Kidney epithelial cell (primary cell): ENCODE data around the gene ZNF837. TPM values are rescaled to one million over a fixed set of nuclear protein-coding genes. Genes with fewer than 3 reads are reported as not detected.

Source experiments
- DNase-seq: peaks from one replicate; pipeline ENCODE4 v3.0.0-alpha.2; 2010; ENCODE audit warnings: low read depth
- H3K27me3 ChIP-seq: 2 replicates; pipeline ENCODE4 v1.6.0; 2011; ENCODE audit warnings: low read length; ENCODE audit not compliant: control insufficient read depth, insufficient read depth
- H3K36me3 ChIP-seq: 2 replicates; pipeline ENCODE4 v1.5.1; 2011; ENCODE audit warnings: low read length; ENCODE audit not compliant: control insufficient read depth, insufficient read depth
- H3K4me3 ChIP-seq: 2 replicates; pipeline ENCODE4 v1.5.1; 2011; ENCODE audit warnings: low read depth, mild to moderate bottlenecking, control low read depth, low read length
- total RNA-seq: library from RNA; depleted of rRNA; stranded (reverse); fragments of >200 nt; gene quantifications from 2 replicates; pipeline ENCODE4 v1.2.3, GENCODE V29; 2015
- TF ChIP-seq, protein P1 (sequence below): IDR thresholded peaks from 2 replicates; pipeline ENCODE4 v1.5.1; 2011; ENCODE audit warnings: mild to moderate bottlenecking, moderate library complexity, low read length, control low read depth, inconsistent platforms; ENCODE audit not compliant: insufficient read depth, poor library complexity, severe bottlenecking

Gene ZNF837
- total RNA-seq, 1 donor from 2014 or later: 4.3 TPM

DNA sequence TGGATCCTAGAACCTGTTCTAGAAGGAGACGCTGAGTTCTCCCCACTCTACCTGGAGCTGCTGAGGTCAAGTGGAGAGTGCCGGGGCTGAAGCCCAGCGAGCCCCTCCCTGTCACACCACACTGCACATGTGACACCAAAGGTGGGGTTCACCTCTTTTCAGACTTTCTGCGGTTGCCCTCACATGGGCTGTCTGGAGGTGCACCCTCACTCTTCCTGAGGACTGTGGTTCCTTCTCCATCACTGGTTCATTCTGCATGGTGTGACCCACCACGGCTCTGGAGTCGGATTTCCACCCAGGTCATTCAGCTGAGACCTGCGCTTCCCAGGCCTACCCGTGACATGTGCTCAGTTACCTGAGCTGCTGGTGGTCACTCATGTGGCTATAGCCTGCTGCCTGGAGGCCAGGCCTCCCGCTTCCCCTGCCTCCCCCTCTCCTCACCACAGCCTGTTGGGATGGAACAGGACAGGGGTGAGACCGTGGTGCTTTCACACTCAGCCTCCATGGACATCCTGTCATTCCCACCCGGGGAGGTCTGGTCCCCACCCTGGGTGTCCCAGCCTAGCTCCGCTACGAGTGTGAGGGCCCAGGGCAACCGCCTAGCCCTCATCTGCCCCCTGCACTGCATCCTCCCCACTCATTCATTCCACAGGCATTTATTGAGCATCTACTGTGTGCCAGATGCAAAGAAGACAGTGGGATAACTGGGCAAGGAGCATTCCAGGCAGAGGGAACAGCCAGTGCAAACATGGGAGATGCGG lies 26.9 kb downstream of the ZNF837 start:
- Histone ChIP-seq H3K27me3 (peaks cover 65% of the 10 kb centered on the region), H3K4me3 (no peak overlapping the region), H3K36me3 (no peaks in the 10 kb centered on the region)
- TF ChIP-seq, protein P1, sequence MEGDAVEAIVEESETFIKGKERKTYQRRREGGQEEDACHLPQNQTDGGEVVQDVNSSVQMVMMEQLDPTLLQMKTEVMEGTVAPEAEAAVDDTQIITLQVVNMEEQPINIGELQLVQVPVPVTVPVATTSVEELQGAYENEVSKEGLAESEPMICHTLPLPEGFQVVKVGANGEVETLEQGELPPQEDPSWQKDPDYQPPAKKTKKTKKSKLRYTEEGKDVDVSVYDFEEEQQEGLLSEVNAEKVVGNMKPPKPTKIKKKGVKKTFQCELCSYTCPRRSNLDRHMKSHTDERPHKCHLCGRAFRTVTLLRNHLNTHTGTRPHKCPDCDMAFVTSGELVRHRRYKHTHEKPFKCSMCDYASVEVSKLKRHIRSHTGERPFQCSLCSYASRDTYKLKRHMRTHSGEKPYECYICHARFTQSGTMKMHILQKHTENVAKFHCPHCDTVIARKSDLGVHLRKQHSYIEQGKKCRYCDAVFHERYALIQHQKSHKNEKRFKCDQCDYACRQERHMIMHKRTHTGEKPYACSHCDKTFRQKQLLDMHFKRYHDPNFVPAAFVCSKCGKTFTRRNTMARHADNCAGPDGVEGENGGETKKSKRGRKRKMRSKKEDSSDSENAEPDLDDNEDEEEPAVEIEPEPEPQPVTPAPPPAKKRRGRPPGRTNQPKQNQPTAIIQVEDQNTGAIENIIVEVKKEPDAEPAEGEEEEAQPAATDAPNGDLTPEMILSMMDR: no peak
- DNase-seq: no peak

DNA sequence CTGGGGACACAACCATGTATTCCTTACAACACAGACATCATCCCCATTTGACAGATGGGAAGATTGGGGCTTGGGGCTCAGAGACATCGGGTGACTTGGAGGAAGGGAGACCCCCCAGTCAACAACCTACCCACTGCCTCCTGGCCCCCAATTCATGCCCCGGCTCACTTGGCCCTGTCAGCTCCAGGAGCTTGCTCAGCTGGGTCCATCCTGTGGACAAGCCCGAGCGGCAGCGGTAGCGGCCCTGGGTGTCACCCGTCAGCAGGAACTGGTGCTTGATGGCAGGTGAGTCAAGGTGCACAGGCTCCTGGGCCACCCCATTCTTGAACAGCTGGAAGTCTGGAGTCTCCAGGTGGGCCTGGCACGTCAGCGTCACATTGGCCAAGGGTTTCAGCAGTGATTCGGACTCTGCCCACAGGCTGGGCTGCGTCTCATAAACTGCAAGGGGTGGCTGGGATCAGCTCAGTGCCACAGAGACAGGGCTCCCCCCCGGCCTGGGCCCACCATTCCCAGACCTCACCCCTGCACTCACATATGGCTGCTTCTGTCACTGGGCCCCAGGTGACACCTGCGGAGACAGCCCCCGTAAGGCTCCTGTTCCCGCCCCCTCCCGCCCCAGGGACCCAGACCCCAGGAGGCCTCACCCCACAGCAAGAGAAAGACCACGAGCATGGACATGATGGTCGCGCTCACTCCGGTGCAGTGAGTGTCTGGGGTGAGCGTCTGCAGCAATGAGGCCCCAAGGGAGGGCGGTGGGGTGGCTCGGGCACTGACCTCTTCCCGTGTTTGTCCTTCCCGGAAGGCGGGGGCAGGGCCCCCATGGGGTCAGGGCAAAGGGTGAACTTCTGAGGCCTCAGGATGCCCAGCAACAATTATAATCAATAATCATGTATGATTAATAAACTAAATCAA lies 27.8 kb downstream of the ZNF837 start, which contains the start of gene A1BG:
TSS of gene A1BG (minus strand) at position 733 of the 912 bp plus-strand sequence. CDS start at position 678, 55 bp downstream.
- Histone ChIP-seq H3K4me3 (no peak within 1 kb of the TSS), H3K36me3 (no peaks in the 10 kb centered on the region), H3K27me3 (peaks cover 66% of the 10 kb centered on the region)
- no peak for DNase-seq
- TF ChIP-seq, protein P1: no peak

DNA sequence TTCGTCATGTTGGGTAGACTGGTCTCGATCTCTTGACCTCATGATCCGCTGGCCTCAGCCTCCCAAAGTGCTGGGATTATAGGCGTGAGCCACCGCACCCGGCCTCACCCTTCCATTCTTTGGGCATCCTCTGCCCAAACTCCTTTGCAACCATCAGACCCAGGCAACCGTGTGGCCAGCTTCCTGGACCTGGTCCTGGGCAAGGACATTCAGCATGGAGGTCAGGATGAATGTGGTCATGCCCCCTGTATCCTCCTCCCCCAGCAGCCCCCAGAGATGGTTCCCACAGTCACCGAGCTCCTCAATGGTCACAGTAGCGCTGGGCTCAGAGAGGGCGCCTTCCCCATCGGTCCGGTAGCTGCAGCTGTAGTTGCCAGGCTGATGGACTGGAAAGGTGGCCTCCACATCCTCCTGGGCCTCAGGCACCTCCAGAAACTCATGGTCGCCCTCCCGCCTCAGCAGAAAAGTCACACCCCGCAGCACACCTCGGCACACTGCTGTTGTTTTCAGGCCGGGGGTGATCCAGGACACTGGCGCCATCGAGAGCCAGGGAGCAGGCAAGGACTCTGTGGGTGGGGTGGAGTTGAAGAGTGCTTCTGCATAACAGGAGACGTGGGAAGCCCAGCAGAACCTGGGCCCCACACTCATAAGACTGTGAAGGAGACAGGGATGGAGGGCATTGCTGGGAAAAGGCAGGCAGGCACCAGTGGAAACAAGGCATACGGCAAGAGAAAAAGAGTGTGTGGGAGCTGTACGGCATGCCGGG lies 28.7 kb downstream of the ZNF837 start:
- TF ChIP-seq, protein P1: no peak
- Histone ChIP-seq H3K36me3 (no peaks in the 10 kb centered on the region), H3K4me3 (no peak overlapping the region), H3K27me3 (peaks cover 71% of the 10 kb centered on the region)
- DNase-seq: no peak

DNA sequence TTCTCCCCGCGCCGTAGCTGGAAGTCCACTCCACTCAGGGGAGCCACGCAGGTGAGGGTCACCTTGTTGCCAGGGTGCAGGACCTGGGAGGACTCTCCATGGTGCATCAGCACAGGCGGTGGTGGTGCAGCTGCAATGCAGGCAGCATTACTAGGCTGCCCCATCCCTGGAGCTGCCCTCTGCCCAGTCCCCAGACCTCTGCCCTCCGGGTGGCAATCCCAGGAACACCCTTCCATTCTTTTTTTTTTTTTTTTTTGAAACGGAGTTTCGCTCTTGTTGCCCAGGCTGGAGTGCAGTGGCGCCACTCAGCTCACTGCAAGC lies 29.3 kb downstream of the ZNF837 start:
- no peaks in the 10 kb centered on the region for H3K36me3 ChIP-seq
- DNase-seq: no peak
- no peak overlapping the region for H3K4me3 ChIP-seq
- TF ChIP-seq, protein P1: no peak
- H3K27me3 ChIP-seq: peaks cover 71% of the 10 kb centered on the region

DNA sequence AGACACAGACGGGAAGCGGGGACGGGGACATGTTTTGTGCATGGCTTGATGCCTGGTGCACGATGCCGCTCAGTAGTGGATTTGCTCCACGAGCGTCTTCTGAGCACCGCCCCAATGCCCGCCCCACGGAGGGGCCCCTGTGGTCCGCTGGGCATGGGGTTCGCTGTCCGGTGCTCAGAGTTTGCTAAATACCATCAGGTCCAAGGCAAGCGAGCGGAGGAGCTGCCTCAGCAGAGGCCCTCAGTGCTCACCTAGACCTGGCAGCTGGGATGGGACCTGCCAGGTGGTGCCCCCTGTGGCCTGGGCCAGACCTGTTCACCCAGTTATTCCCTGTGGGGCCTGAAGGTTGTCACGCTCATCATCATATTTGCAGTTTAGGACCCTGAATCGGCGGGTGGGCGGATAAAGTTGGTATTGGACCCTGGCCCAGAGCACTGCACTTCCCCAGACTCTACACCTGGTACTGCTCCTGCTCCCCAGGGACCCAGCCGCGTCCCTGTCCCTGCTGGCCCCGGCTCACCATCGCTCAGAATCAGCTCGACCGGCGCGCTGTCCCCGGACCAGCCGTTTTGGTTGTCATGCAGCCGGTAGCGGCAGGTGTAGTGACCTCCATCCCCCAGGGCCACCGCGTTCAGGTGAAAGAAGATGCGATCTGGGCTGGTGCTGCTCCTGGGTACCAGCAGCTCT lies 29.8 kb downstream of the ZNF837 start:
- Histone ChIP-seq H3K4me3 (no peak overlapping the region), H3K27me3 (peaks cover 68% of the 10 kb centered on the region), H3K36me3 (no peaks in the 10 kb centered on the region)
- TF ChIP-seq, protein P1: no peak
- no peak for DNase-seq
